HepG2 (cell line): ENCODE data around the gene LTB4R. TPM values are rescaled to one million over a fixed set of nuclear protein-coding genes. Genes with fewer than 3 reads are reported as not detected.

Experiments used
- ARID2 ChIP-seq: sonication (generic); formaldehyde crosslinking; IDR thresholded peaks from 2 replicates; pipeline ENCODE4 v1.8.1; 2022; ENCODE audit warnings: mild to moderate bottlenecking, missing genetic modification reagents, borderline replicate concordance
- BCL3 ChIP-seq: sonication (generic); formaldehyde crosslinking; IDR thresholded peaks from 2 replicates; pipeline ENCODE4 v1.5.1; 2020; ENCODE audit warnings: mild to moderate bottlenecking, missing genetic modification reagents, moderate library complexity
- E2F1 ChIP-seq: sonication (generic); formaldehyde crosslinking; IDR thresholded peaks from 2 replicates; pipeline ENCODE4 v1.5.0; 2020; ENCODE audit warnings: missing genetic modification reagents
- HINFP ChIP-seq: sonication (generic); formaldehyde crosslinking; IDR thresholded peaks from 2 replicates; pipeline ENCODE4 v1.4.0; 2020; ENCODE audit warnings: low read depth, mild to moderate bottlenecking, missing genetic modification reagents
- JARID2 ChIP-seq: sonication (generic); formaldehyde crosslinking; IDR thresholded peaks from 2 replicates; pipeline ENCODE4 v1.8.1; 2023; ENCODE audit warnings: missing genetic modification reagents, inconsistent platforms; ENCODE audit not compliant: insufficient replicate concordance
- KLF11 ChIP-seq: IDR thresholded peaks from 2 replicates; pipeline ENCODE4 v1.6.1; 2016; ENCODE audit warnings: missing compliant biosample characterization
- KLF13 ChIP-seq: sonication (generic); formaldehyde crosslinking; IDR thresholded peaks from 2 replicates; pipeline ENCODE4 v1.4.0; 2020; ENCODE audit warnings: mild to moderate bottlenecking, missing genetic modification reagents
- KMT2B ChIP-seq: IDR thresholded peaks from 2 replicates; pipeline ENCODE4 v1.6.1; 2016; ENCODE audit warnings: missing genetic modification reagents, missing compliant biosample characterization
- MIXL1 ChIP-seq: IDR thresholded peaks from 2 replicates; pipeline ENCODE4 v1.6.1; 2016
- NFKB2 ChIP-seq: sonication (generic); formaldehyde crosslinking; IDR thresholded peaks from 2 replicates; pipeline ENCODE4 v1.4.0; 2020; ENCODE audit warnings: missing genetic modification reagents, borderline replicate concordance
- PAF1 ChIP-seq: IDR thresholded peaks from 2 replicates; pipeline ENCODE4 v1.6.1; 2016; ENCODE audit warnings: missing genetic modification reagents, missing compliant biosample characterization
- PAWR ChIP-seq: sonication (generic); formaldehyde crosslinking; IDR thresholded peaks from 2 replicates; pipeline ENCODE4 v1.4.0; 2020; ENCODE audit warnings: missing genetic modification reagents, mild to moderate bottlenecking, borderline replicate concordance
- RFXANK ChIP-seq: IDR thresholded peaks from 2 replicates; pipeline ENCODE4 v1.6.1; 2016
- SMC3 ChIP-seq: IDR thresholded peaks from 2 replicates; pipeline ENCODE4 v1.6.1; 2011; ENCODE audit warnings: low read length, improper control_type of control experiment
- SNAPC5 ChIP-seq: sonication (generic); formaldehyde crosslinking; IDR thresholded peaks from 2 replicates; pipeline ENCODE4 v1.8.1; 2023; ENCODE audit warnings: mild to moderate bottlenecking, missing genetic modification reagents, borderline replicate concordance
- THAP9 ChIP-seq: sonication (generic); formaldehyde crosslinking; IDR thresholded peaks from 2 replicates; pipeline ENCODE4; 2020; ENCODE audit warnings: missing genetic modification reagents, mild to moderate bottlenecking, borderline replicate concordance
- YY1 ChIP-seq: IDR thresholded peaks from 2 replicates; pipeline ENCODE4 v1.6.1; 2011; ENCODE audit warnings: low read length, low read depth, moderate library complexity, mild to moderate bottlenecking; ENCODE audit not compliant: insufficient read depth, insufficient replicate concordance
- ZFP91 ChIP-seq: sonication (generic); formaldehyde crosslinking; IDR thresholded peaks from 2 replicates; pipeline ENCODE4 v1.9.0; 2022; ENCODE audit warnings: missing genetic modification reagents, mild to moderate bottlenecking, borderline replicate concordance
- ZNF607 ChIP-seq: sonication (generic); formaldehyde crosslinking; IDR thresholded peaks from 2 replicates; pipeline ENCODE4 v1.5.1; 2020; ENCODE audit warnings: missing genetic modification reagents, mild to moderate bottlenecking, borderline replicate concordance
- ZNF660 ChIP-seq: sonication (generic); formaldehyde crosslinking; IDR thresholded peaks from 2 replicates; pipeline ENCODE4 v1.5.1; 2020; ENCODE audit warnings: mild to moderate bottlenecking, low read depth, missing genetic modification reagents, borderline replicate concordance
- ZSCAN20 ChIP-seq: sonication (generic); formaldehyde crosslinking; IDR thresholded peaks from 2 replicates; pipeline ENCODE4 v1.4.0; 2020; ENCODE audit warnings: missing genetic modification reagents, mild to moderate bottlenecking, borderline replicate concordance
- polyA plus RNA-seq, 8 experiments: library from polyadenylated mRNA; depleted of rRNA in 3 of 8; stranded (reverse) in 7 of 8; unstranded in 1 of 8; fragments of >200 nt; fragmentation: Illumina TruSeq in 4 of 8; extraction: Trizol in 4 of 8; gene quantifications; 2 replicates each; pipeline versions ENCODE4 v1.2.1 to v1.2.3, GENCODE V29; 2011 to 2016; ENCODE audit warnings: low read depth in 4 of 8, missing spikeins in 1 of 8, mixed read lengths in 1 of 8; ENCODE audit not compliant: insufficient read depth in 1 of 8
- total RNA-seq, 5 experiments: library from RNA; depleted of rRNA; stranded (reverse); fragments of >200 nt; fragmentation: Illumina TruSeq; extraction: Trizol; gene quantifications; 2 replicates each; pipeline ENCODE4 v1.2.3, GENCODE V29; 2016; ENCODE audit warnings: low read depth in 1 of 5

The LTB4R gene
- total and polyA plus RNA-seq, 2 of the 13 experiments (the other 11 are each of a cell fraction or from before 2014, with no cell fraction given) = 3.2 to 8.2 TPM

- TF ChIP-seq ZNF607 (CRISPR knock-in tag) = no peak
- TF ChIP-seq SMC3 = peak; percentile 94
- TF ChIP-seq KLF13 (CRISPR knock-in tag) = no peak
- TF ChIP-seq KMT2B (CRISPR knock-in tag) = no peak; the same call in 1 of the 2 replicates
- TF ChIP-seq E2F1 (CRISPR knock-in tag) = no peak
- no peak for TF ChIP-seq HINFP (CRISPR knock-in tag)
- no peak for TF ChIP-seq YY1
- TF ChIP-seq THAP9 = no peak
- no peak for TF ChIP-seq NFKB2 (CRISPR knock-in tag)
- peak; percentile 90 for TF ChIP-seq MIXL1 (CRISPR knock-in tag)
- 0 out of 2 replicates have a peak, but pooled peaks have one; percentile 57 for TF ChIP-seq BCL3 (CRISPR knock-in tag)
- TF ChIP-seq SNAPC5 (CRISPR knock-in tag) = 0 out of 2 replicates have a peak, but pooled peaks have one; percentile 25
- TF ChIP-seq RFXANK = no peak
- no peak for TF ChIP-seq ZFP91 (CRISPR knock-in tag)
- no peak for TF ChIP-seq ZNF660 (CRISPR knock-in tag)
- TF ChIP-seq JARID2 (CRISPR knock-in tag) = peak; percentile 80
- TF ChIP-seq ARID2 (CRISPR knock-in tag) = no peak
- no peak for TF ChIP-seq KLF11 (CRISPR knock-in tag)
- no peak for TF ChIP-seq PAWR (CRISPR knock-in tag)
- no peak for TF ChIP-seq ZSCAN20 (CRISPR knock-in tag)
- no peak for TF ChIP-seq PAF1
Measured at GRCh38 chr14:24297190-24297964, 13.9 kb upstream of the LTB4R start (continued).
